SIG-M5 (cell line): Measurements from ENCODE around the gene METTL22.

Experiments used
- DNase-seq: peaks from one replicate; lab custom pipeline; 2025; lab: John Stamatoyannopoulos, UW

The METTL22 gene

GRCh38 chr16:8668113-8668512, 46.6 kb downstream of the METTL22 start:
- DNase-seq: no peak

- no peak for DNase-seq
Observed at GRCh38 chr16:8669481-8669880, 48.0 kb downstream of the METTL22 start.

- DNase-seq: no peak
Observed at GRCh38 chr16:8670014-8670560, 48.6 kb downstream of the METTL22 start.

- no peak for DNase-seq
Observed at GRCh38 chr16:8673611-8674412, 52.3 kb downstream of the METTL22 start.

- no peak for DNase-seq
Observed at GRCh38 chr16:8674413-8675022, 53.0 kb downstream of the METTL22 start, which contains the start of gene ABAT. ABAT (plus strand) TSS chr16:8674617; CDS start chr16:8735740, 61,123 bp downstream.

GRCh38 chr16:8675183-8676159, 54.0 kb downstream of the METTL22 start:
- no peak for DNase-seq

GRCh38 chr16:8676160-8676547, 54.7 kb downstream of the METTL22 start:
- no peak for DNase-seq

GRCh38 chr16:8676737-8677375, 55.4 kb downstream of the METTL22 start:
- no peak for DNase-seq

- no peak for DNase-seq
Observed at GRCh38 chr16:8677481-8677880, 56.0 kb downstream of the METTL22 start.

GRCh38 chr16:8678068-8678927, 56.8 kb downstream of the METTL22 start:
- DNase-seq: no peak

- no peak for DNase-seq
Observed at GRCh38 chr16:8679151-8679550, 57.7 kb downstream of the METTL22 start.

GRCh38 chr16:8682551-8683259, 61.2 kb downstream of the METTL22 start:
- no peak for DNase-seq

GRCh38 chr16:8683640-8684039, 62.1 kb downstream of the METTL22 start:
- DNase-seq: no peak

GRCh38 chr16:8685617-8686016, 64.1 kb downstream of the METTL22 start:
- DNase-seq: no peak

- DNase-seq: no peak
Observed at GRCh38 chr16:8686031-8686621, 64.6 kb downstream of the METTL22 start.

- DNase-seq: no peak
Observed at GRCh38 chr16:8686879-8687278, 65.4 kb downstream of the METTL22 start.

- DNase-seq: no peak
Observed at GRCh38 chr16:8689686-8690085, 68.2 kb downstream of the METTL22 start.

GRCh38 chr16:8691728-8692127, 70.2 kb downstream of the METTL22 start:
- no peak for DNase-seq
